Measurements from ENCODE around the gene RAX2. TPM values are rescaled to one million over a fixed set of nuclear protein-coding genes. Genes with fewer than 3 reads are reported as not detected.

RAX2 gene
- total and polyA plus RNA-seq, 2 of the 13 experiments (the other 11 are each of a cell fraction or from before 2014, with no cell fraction given) = not detected

DNA sequence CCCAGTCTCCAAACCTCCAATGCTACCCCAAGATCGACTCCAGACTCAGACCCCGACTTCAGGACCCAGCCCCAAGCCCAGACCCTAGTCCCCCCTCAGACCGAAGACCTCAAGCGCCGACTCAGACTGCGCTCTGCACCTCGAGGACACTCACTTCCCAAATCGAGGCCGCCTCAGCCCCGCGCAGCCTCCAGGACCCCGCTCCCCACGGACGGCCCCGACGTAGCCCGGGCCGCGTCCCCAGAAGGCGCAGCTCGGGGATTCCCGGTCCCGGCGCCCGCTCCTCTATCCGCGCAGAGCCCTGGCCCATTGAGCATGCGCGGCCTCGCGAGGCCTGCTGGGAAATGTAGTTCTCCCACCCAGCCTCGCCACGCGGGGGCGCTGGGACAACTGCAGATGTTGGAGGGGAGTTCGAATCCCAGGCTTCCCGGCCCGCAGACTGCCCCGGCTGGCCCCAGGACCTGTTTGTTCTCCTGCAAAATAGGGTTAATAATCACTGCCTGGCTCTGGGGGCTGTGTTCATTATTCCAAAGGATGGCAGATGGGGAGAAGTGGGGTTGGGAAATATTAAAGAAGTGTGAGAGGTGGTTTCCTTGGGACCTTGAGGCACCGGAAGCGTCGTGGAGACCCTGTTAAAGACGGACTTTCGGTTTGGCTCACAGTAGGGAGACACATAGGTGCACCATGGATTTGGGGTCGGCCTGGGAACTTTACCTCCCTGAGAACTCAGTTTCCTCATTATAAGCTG is 10.5 kb downstream of the RAX2 start, which contains the start of gene APBA3 (continued):
- TF ChIP-seq, protein P1, sequence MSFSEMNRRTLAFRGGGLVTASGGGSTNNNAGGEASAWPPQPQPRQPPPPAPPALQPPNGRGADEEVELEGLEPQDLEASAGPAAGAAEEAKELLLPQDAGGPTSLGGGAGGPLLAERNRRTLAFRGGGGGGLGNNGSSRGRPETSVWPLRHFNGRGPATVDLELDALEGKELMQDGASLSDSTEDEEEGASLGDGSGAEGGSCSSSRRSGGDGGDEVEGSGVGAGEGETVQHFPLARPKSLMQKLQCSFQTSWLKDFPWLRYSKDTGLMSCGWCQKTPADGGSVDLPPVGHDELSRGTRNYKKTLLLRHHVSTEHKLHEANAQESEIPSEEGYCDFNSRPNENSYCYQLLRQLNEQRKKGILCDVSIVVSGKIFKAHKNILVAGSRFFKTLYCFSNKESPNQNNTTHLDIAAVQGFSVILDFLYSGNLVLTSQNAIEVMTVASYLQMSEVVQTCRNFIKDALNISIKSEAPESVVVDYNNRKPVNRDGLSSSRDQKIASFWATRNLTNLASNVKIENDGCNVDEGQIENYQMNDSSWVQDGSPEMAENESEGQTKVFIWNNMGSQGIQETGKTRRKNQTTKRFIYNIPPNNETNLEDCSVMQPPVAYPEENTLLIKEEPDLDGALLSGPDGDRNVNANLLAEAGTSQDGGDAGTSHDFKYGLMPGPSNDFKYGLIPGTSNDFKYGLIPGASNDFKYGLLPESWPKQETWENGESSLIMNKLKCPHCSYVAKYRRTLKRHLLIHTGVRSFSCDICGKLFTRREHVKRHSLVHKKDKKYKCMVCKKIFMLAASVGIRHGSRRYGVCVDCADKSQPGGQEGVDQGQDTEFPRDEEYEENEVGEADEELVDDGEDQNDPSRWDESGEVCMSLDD (CRISPR knock-in tag; IDR thresholded peaks at IDR 0.05; ENCODE audit: borderline replicate concordance) = no peak
- TF ChIP-seq NFE2L2 (IDR thresholded peaks at IDR 0.05; ENCODE audit: low read length) (no peak), TBX3 (IDR thresholded peaks at IDR 0.05; ENCODE audit: borderline replicate concordance) (no peak), ZNF709 (CRISPR knock-in tag; IDR thresholded peaks at IDR 0.05) (0 out of 2 replicates have a peak, but pooled peaks have one; percentile 59), NAIF1 (CRISPR knock-in tag; IDR thresholded peaks at IDR 0.05; ENCODE audit: borderline replicate concordance) (peak; percentile 98), ZNF510 (CRISPR knock-in tag; IDR thresholded peaks at IDR 0.05; ENCODE audit: low read depth) (no peak), ZMYM3 (CRISPR knock-in tag; IDR thresholded peaks at IDR 0.05) (peak; percentile 66; the same call in 1 of the 2 replicates), HOXA7 (CRISPR knock-in tag; IDR thresholded peaks at IDR 0.05) (no peak), ATF7 (IDR thresholded peaks at IDR 0.05) (no peak), ATF7 (CRISPR knock-in tag; IDR thresholded peaks at IDR 0.05) (no peak), RORA (CRISPR knock-in tag; IDR thresholded peaks at IDR 0.05) (no peak), ZNF577 (CRISPR knock-in tag; IDR thresholded peaks at IDR 0.05; ENCODE audit: borderline replicate concordance, low read depth) (no peak), FIP1L1 (IDR thresholded peaks at IDR 0.05; ENCODE audit: borderline replicate concordance, insufficient read depth, low read depth, low read length) (0 out of 2 replicates have a peak, but pooled peaks have one; percentile 72), THYN1 (CRISPR knock-in tag; IDR thresholded peaks at IDR 0.05; ENCODE audit: borderline replicate concordance, low read depth) (no peak), NR3C1 (CRISPR knock-in tag; IDR thresholded peaks at IDR 0.05) (no peak)
- TF ChIP-seq, protein P2, sequence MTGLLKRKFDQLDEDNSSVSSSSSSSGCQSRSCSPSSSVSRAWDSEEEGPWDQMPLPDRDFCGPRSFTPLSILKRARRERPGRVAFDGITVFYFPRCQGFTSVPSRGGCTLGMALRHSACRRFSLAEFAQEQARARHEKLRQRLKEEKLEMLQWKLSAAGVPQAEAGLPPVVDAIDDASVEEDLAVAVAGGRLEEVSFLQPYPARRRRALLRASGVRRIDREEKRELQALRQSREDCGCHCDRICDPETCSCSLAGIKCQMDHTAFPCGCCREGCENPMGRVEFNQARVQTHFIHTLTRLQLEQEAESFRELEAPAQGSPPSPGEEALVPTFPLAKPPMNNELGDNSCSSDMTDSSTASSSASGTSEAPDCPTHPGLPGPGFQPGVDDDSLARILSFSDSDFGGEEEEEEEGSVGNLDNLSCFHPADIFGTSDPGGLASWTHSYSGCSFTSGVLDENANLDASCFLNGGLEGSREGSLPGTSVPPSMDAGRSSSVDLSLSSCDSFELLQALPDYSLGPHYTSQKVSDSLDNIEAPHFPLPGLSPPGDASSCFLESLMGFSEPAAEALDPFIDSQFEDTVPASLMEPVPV (CRISPR knock-in tag; IDR thresholded peaks at IDR 0.05) = peak; percentile 45; the same call in 1 of the 2 replicates
- TF ChIP-seq, protein P3, sequence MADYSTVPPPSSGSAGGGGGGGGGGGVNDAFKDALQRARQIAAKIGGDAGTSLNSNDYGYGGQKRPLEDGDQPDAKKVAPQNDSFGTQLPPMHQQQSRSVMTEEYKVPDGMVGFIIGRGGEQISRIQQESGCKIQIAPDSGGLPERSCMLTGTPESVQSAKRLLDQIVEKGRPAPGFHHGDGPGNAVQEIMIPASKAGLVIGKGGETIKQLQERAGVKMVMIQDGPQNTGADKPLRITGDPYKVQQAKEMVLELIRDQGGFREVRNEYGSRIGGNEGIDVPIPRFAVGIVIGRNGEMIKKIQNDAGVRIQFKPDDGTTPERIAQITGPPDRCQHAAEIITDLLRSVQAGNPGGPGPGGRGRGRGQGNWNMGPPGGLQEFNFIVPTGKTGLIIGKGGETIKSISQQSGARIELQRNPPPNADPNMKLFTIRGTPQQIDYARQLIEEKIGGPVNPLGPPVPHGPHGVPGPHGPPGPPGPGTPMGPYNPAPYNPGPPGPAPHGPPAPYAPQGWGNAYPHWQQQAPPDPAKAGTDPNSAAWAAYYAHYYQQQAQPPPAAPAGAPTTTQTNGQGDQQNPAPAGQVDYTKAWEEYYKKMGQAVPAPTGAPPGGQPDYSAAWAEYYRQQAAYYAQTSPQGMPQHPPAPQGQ (CRISPR knock-in tag; IDR thresholded peaks at IDR 0.05; ENCODE audit: borderline replicate concordance) = no peak
